HEK293 (cell line): ENCODE results near the gene PERM1.

Experiments used
- MZF1 ChIP-seq: fragments of 450-650 bp; formaldehyde crosslinking; IDR thresholded peaks from 2 replicates; pipeline ENCODE4 v1.5.1; 2017; ENCODE audit warnings: missing biosample characterization, missing genetic modification characterization, borderline replicate concordance
- PRDM1 ChIP-seq: fragments of 450-650 bp; formaldehyde crosslinking; IDR thresholded peaks from 2 replicates; pipeline ENCODE4; 2016; ENCODE audit warnings: missing biosample characterization, missing genetic modification characterization
- SCRT2 ChIP-seq: fragments of 450-650 bp; formaldehyde crosslinking; IDR thresholded peaks from 2 replicates; pipeline ENCODE4 v1.5.1; 2016; ENCODE audit warnings: missing biosample characterization, missing genetic modification characterization
- WT1 ChIP-seq: fragments of 450-650 bp; formaldehyde crosslinking; IDR thresholded peaks from 2 replicates; pipeline ENCODE4 v1.5.1; 2016; ENCODE audit warnings: missing biosample characterization, missing genetic modification characterization
- ZBTB1 ChIP-seq: fragments of 450-650 bp; formaldehyde crosslinking; IDR thresholded peaks from 2 replicates; pipeline ENCODE4 v1.5.1; 2016; ENCODE audit warnings: missing biosample characterization, missing genetic modification characterization
- ZNF114 ChIP-seq: fragments of 450-650 bp; formaldehyde crosslinking; IDR thresholded peaks from 2 replicates; pipeline ENCODE4 v1.5.0; 2017; ENCODE audit warnings: missing biosample characterization, missing genetic modification characterization
- ZNF132 ChIP-seq: fragments of 450-650 bp; formaldehyde crosslinking; IDR thresholded peaks from 2 replicates; pipeline ENCODE4 v1.5.1; 2017; ENCODE audit warnings: missing biosample characterization, missing genetic modification characterization, borderline replicate concordance
- ZNF311 ChIP-seq: fragments of 450-650 bp; formaldehyde crosslinking; IDR thresholded peaks from 2 replicates; pipeline ENCODE4 v1.5.1; 2017; ENCODE audit warnings: missing biosample characterization, missing genetic modification characterization, borderline replicate concordance
- ZNF433 ChIP-seq: fragments of 450-650 bp; formaldehyde crosslinking; IDR thresholded peaks from 2 replicates; pipeline ENCODE4 v1.5.1; 2016; ENCODE audit warnings: missing biosample characterization, missing genetic modification characterization, low read depth
- ZNF623 ChIP-seq: fragments of 450-650 bp; formaldehyde crosslinking; IDR thresholded peaks from 2 replicates; pipeline ENCODE4 v1.5.1; 2016; ENCODE audit warnings: missing biosample characterization, missing genetic modification characterization
- ZNF792 ChIP-seq: fragments of 450-650 bp; formaldehyde crosslinking; IDR thresholded peaks from 2 replicates; pipeline ENCODE4 v1.5.1; 2016; ENCODE audit warnings: missing biosample characterization, missing genetic modification characterization
- ZNF837 ChIP-seq: fragments of 450-650 bp; formaldehyde crosslinking; IDR thresholded peaks from 2 replicates; pipeline ENCODE4 v1.5.1; 2016; ENCODE audit warnings: missing biosample characterization, missing genetic modification characterization
- TF ChIP-seq, protein P1 (sequence below): fragments of 450-650 bp; formaldehyde crosslinking; IDR thresholded peaks from 2 replicates; pipeline ENCODE4 v1.5.1; 2016; ENCODE audit warnings: missing biosample characterization, missing genetic modification characterization
- TF ChIP-seq, protein P2 (sequence below): fragments of 450-650 bp; formaldehyde crosslinking; IDR thresholded peaks from 2 replicates; pipeline ENCODE4 v1.5.1; 2016; ENCODE audit warnings: missing biosample characterization, missing genetic modification characterization
- TF ChIP-seq, protein P3 (sequence below): fragments of 450-650 bp; formaldehyde crosslinking; IDR thresholded peaks from 2 replicates; pipeline ENCODE4 v1.5.1; 2016; ENCODE audit warnings: missing biosample characterization, missing genetic modification characterization
- TF ChIP-seq, protein P4 (sequence below): fragments of 450-650 bp; formaldehyde crosslinking; IDR thresholded peaks from 2 replicates; pipeline ENCODE4 v1.5.1; 2016; ENCODE audit warnings: missing biosample characterization, missing genetic modification characterization
- TF ChIP-seq, protein P5 (sequence below): fragments of 450-650 bp; formaldehyde crosslinking; IDR thresholded peaks from 2 replicates; pipeline ENCODE4 v1.5.1; 2016; ENCODE audit warnings: missing biosample characterization, missing genetic modification characterization, low read depth
- TF ChIP-seq, protein P6 (sequence below): fragments of 450-650 bp; formaldehyde crosslinking; IDR thresholded peaks from 2 replicates; pipeline ENCODE4 v1.5.1; 2017; ENCODE audit warnings: missing biosample characterization, missing genetic modification characterization
- TF ChIP-seq, protein P7 (sequence below): fragments of 450-650 bp; formaldehyde crosslinking; optimal IDR thresholded peaks from 2 replicates; pipeline ENCODE3; 2016; ENCODE audit warnings: missing biosample characterization, mild to moderate bottlenecking, missing genetic modification characterization
- TF ChIP-seq, protein P8 (sequence below): fragments of 450-650 bp; formaldehyde crosslinking; IDR thresholded peaks from 2 replicates; pipeline ENCODE4 v1.5.1; 2016; ENCODE audit warnings: missing biosample characterization, missing genetic modification characterization, borderline replicate concordance

Gene PERM1

DNA sequence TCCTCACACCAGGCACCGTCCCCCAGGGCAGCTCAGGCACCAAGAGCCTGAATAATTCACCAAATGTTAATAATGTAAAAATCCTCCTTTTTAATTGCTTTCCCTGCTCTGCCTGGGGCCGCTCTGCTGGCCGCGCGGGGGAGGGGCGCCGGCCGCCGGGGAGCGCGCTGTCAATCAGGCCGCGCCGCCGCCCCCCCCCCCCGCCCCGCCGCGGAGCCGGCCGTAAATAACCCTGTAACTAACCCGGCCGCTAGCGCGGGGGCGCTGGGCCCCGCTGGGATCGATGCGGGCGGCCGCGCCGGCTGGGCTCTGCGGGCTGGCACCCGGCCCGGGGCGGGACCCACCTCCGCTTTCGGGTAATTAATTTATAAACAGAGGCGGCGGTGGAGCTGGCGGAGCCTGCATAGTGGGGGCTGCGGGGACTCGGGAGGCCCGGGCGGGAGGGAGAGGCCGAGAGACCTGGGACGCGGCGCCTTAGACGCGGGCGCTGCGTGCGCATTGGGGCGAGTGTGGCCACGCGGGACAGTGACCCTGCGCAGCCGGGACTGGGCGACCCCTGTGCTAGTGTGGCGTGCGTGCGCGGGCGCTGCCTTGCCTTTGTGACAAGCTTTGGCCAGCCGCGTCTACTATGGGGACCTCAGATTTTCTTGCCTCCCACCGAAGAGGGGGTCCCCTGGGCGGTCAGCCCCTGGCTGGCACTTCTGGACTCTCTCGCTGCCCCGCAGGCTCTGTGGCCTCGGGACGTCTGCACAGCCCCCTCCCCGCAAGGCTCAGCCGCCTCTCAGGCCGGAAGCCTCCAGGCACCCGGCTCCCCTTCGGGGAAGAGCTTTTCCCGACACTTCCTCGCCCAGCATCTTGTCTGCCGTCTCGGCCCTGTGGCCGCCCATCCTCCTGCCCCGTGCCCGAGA lies 41.5 kb downstream of the PERM1 start (continued):
- TF ChIP-seq, protein P1, sequence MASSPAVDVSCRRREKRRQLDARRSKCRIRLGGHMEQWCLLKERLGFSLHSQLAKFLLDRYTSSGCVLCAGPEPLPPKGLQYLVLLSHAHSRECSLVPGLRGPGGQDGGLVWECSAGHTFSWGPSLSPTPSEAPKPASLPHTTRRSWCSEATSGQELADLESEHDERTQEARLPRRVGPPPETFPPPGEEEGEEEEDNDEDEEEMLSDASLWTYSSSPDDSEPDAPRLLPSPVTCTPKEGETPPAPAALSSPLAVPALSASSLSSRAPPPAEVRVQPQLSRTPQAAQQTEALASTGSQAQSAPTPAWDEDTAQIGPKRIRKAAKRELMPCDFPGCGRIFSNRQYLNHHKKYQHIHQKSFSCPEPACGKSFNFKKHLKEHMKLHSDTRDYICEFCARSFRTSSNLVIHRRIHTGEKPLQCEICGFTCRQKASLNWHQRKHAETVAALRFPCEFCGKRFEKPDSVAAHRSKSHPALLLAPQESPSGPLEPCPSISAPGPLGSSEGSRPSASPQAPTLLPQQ (tag by site-specific recombination) = peak; percentile 99
- TF ChIP-seq, protein P2, sequence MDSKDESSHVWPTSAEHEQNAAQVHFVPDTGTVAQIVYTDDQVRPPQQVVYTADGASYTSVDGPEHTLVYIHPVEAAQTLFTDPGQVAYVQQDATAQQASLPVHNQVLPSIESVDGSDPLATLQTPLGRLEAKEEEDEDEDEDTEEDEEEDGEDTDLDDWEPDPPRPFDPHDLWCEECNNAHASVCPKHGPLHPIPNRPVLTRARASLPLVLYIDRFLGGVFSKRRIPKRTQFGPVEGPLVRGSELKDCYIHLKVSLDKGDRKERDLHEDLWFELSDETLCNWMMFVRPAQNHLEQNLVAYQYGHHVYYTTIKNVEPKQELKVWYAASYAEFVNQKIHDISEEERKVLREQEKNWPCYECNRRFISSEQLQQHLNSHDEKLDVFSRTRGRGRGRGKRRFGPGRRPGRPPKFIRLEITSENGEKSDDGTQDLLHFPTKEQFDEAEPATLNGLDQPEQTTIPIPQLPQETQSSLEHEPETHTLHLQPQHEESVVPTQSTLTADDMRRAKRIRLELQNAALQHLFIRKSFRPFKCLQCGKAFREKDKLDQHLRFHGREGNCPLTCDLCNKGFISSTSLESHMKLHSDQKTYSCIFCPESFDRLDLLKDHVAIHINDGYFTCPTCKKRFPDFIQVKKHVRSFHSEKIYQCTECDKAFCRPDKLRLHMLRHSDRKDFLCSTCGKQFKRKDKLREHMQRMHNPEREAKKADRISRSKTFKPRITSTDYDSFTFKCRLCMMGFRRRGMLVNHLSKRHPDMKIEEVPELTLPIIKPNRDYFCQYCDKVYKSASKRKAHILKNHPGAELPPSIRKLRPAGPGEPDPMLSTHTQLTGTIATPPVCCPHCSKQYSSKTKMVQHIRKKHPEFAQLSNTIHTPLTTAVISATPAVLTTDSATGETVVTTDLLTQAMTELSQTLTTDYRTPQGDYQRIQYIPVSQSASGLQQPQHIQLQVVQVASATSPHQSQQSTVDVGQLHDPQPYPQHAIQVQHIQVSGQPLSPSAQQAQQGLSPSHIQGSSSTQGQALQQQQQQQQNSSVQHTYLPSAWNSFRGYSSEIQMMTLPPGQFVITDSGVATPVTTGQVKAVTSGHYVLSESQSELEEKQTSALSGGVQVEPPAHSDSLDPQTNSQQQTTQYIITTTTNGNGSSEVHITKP (tag by site-specific recombination) = peak; percentile 17; the same call in 1 of the 2 replicates
- TF ChIP-seq ZNF792 (tag by site-specific recombination) (no peak), PRDM1 (tag by site-specific recombination) (no peak), ZNF114 (tag by site-specific recombination) (no peak), ZNF433 (no peak), MZF1 (tag by site-specific recombination) (peak; percentile 30; the same call in 1 of the 2 replicates), ZNF311 (tag by site-specific recombination) (no peak), ZNF132 (tag by site-specific recombination) (no peak), ZNF623 (tag by site-specific recombination) (0 out of 2 replicates have a peak, but pooled peaks have one; percentile 4), ZNF837 (tag by site-specific recombination) (no peak), ZBTB1 (peak; percentile 74), SCRT2 (no peak), WT1 (tag by site-specific recombination) (peak; percentile 57)
- TF ChIP-seq, protein P3, sequence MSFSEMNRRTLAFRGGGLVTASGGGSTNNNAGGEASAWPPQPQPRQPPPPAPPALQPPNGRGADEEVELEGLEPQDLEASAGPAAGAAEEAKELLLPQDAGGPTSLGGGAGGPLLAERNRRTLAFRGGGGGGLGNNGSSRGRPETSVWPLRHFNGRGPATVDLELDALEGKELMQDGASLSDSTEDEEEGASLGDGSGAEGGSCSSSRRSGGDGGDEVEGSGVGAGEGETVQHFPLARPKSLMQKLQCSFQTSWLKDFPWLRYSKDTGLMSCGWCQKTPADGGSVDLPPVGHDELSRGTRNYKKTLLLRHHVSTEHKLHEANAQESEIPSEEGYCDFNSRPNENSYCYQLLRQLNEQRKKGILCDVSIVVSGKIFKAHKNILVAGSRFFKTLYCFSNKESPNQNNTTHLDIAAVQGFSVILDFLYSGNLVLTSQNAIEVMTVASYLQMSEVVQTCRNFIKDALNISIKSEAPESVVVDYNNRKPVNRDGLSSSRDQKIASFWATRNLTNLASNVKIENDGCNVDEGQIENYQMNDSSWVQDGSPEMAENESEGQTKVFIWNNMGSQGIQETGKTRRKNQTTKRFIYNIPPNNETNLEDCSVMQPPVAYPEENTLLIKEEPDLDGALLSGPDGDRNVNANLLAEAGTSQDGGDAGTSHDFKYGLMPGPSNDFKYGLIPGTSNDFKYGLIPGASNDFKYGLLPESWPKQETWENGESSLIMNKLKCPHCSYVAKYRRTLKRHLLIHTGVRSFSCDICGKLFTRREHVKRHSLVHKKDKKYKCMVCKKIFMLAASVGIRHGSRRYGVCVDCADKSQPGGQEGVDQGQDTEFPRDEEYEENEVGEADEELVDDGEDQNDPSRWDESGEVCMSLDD (tag by site-specific recombination) = peak; percentile 78
- TF ChIP-seq, protein P4, sequence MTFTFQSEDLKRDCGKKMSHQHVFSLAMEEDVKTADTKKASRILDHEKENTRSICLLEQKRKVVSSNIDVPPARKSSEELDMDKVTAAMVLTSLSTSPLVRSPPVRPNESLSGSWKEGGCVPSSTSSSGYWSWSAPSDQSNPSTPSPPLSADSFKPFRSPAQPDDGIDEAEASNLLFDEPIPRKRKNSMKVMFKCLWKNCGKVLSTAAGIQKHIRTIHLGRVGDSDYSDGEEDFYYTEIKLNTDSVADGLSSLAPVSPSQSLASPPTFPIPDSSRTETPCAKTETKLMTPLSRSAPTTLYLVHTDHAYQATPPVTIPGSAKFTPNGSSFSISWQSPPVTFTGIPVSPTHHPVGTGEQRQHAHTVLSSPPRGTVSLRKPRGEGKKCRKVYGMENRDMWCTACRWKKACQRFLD (tag by site-specific recombination) = no peak
- TF ChIP-seq, protein P5, sequence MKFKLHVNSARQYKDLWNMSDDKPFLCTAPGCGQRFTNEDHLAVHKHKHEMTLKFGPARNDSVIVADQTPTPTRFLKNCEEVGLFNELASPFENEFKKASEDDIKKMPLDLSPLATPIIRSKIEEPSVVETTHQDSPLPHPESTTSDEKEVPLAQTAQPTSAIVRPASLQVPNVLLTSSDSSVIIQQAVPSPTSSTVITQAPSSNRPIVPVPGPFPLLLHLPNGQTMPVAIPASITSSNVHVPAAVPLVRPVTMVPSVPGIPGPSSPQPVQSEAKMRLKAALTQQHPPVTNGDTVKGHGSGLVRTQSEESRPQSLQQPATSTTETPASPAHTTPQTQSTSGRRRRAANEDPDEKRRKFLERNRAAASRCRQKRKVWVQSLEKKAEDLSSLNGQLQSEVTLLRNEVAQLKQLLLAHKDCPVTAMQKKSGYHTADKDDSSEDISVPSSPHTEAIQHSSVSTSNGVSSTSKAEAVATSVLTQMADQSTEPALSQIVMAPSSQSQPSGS (tag by site-specific recombination) = no peak
- TF ChIP-seq, protein P6, sequence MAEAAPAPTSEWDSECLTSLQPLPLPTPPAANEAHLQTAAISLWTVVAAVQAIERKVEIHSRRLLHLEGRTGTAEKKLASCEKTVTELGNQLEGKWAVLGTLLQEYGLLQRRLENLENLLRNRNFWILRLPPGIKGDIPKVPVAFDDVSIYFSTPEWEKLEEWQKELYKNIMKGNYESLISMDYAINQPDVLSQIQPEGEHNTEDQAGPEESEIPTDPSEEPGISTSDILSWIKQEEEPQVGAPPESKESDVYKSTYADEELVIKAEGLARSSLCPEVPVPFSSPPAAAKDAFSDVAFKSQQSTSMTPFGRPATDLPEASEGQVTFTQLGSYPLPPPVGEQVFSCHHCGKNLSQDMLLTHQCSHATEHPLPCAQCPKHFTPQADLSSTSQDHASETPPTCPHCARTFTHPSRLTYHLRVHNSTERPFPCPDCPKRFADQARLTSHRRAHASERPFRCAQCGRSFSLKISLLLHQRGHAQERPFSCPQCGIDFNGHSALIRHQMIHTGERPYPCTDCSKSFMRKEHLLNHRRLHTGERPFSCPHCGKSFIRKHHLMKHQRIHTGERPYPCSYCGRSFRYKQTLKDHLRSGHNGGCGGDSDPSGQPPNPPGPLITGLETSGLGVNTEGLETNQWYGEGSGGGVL (tag by site-specific recombination) = peak; percentile 89
- TF ChIP-seq, protein P7, sequence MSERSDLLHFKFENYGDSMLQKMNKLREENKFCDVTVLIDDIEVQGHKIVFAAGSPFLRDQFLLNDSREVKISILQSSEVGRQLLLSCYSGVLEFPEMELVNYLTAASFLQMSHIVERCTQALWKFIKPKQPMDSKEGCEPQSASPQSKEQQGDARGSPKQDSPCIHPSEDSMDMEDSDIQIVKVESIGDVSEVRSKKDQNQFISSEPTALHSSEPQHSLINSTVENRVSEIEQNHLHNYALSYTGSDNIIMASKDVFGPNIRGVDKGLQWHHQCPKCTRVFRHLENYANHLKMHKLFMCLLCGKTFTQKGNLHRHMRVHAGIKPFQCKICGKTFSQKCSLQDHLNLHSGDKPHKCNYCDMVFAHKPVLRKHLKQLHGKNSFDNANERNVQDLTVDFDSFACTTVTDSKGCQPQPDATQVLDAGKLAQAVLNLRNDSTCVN (tag by site-specific recombination) = peak; percentile 82
- TF ChIP-seq, protein P8, sequence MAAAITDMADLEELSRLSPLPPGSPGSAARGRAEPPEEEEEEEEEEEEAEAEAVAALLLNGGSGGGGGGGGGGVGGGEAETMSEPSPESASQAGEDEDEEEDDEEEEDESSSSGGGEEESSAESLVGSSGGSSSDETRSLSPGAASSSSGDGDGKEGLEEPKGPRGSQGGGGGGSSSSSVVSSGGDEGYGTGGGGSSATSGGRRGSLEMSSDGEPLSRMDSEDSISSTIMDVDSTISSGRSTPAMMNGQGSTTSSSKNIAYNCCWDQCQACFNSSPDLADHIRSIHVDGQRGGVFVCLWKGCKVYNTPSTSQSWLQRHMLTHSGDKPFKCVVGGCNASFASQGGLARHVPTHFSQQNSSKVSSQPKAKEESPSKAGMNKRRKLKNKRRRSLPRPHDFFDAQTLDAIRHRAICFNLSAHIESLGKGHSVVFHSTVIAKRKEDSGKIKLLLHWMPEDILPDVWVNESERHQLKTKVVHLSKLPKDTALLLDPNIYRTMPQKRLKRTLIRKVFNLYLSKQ (tag by site-specific recombination) = no peak
